Muscle layer of colon (tissue), 2 donors: ENCODE measurements around the gene CCDC85A.

Experiments
- H3K27ac ChIP-seq: one replicate; pipeline ENCODE4 v1.7.0; 2013; ENCODE audit warnings: low read depth, mild to moderate bottlenecking, low read length, moderate library complexity
- H3K27me3 ChIP-seq, 2 donors: one replicate each; pipeline ENCODE4 v1.7.0; 2013; ENCODE audit warnings: low read length in 2 of 2, mild to moderate bottlenecking in 2 of 2; ENCODE audit not compliant: insufficient read depth in 2 of 2, control insufficient read depth in 1 of 2
- H3K36me3 ChIP-seq: one replicate; pipeline ENCODE4 v1.7.0; 2013; ENCODE audit warnings: mild to moderate bottlenecking, low read length; ENCODE audit not compliant: insufficient read depth
- H3K4me1 ChIP-seq: one replicate; pipeline ENCODE4 v1.7.0; 2013; ENCODE audit warnings: mild to moderate bottlenecking, low read length; ENCODE audit not compliant: insufficient read depth
- H3K4me3 ChIP-seq, 2 donors: one replicate each; pipeline ENCODE4 v1.7.0; 2013; ENCODE audit warnings: low read length in 2 of 2, low read depth in 1 of 2, mild to moderate bottlenecking in 1 of 2, moderate library complexity in 1 of 2
- H3K9ac ChIP-seq: one replicate; pipeline ENCODE4 v1.7.0; 2013; ENCODE audit warnings: low read length
- H3K9me3 ChIP-seq: one replicate; pipeline ENCODE4 v1.7.0; 2013; ENCODE audit warnings: mild to moderate bottlenecking, low read length
- donor health status: abdominal sarcoma.
- donor health status: Adenocarcinoma of cecum.

Gene CCDC85A

DNA sequence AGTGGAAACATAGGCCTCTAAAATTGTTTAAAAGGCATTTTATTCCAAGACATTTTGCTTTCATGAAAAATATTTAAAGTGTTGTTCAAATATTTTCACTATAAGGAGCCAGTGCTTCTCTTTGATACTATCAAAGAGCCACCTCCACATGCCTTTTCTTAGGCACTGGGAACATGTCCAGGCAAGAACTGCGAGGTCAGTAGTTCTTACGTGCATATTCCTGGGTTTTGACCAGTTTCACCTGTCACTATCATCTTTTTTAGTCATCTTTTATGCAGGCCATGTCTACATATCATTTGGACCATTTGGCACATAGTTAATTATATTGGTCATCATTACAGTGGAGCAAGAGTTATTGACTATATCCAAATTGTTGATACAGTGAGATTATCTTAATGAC is 195.3 kb downstream of the CCDC85A start:
- H3K4me3 ChIP-seq = no peak overlapping the region
- H3K27me3 ChIP-seq = no peaks in the 10 kb centered on the region
- no peaks in the 10 kb centered on the region for H3K36me3 ChIP-seq
- H3K27ac ChIP-seq = no peak overlapping the region
- no peak overlapping the region for H3K9ac ChIP-seq
- no peaks in the 10 kb centered on the region for H3K9me3 ChIP-seq
- no peaks in the 10 kb centered on the region for H3K4me1 ChIP-seq

- H3K9me3 ChIP-seq = no peaks in the 10 kb centered on the region
- no peak overlapping the region for H3K27ac ChIP-seq
- no peak overlapping the region for H3K9ac ChIP-seq
- H3K36me3 ChIP-seq = no peaks in the 10 kb centered on the region
- H3K4me1 ChIP-seq = no peaks in the 10 kb centered on the region
- H3K4me3 ChIP-seq = no peak overlapping the region
- no peaks in the 10 kb centered on the region for H3K27me3 ChIP-seq
Measured at GRCh38 chr2:56380861-56381260, 197.1 kb downstream of the CCDC85A start.

DNA sequence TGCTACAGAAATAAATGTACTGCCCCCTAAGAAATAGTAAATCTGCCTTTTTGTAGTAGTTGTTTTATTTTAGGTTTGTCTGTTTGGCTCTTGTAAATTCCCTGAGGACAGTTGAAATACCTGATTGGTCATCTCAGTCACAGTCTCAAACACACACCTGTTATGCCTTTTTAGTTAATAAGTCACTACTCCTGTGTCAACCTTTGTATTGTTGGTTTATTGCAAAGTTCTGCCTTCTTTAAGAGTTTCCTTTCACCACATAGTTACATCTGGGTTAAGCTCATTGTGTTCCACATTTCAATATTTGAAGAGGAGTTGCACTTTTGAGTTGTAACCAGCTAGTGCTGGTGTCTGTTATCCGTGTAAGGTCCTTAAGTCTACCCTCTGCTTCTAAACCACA is 198.7 kb downstream of the CCDC85A start:
- Histone ChIP-seq H3K36me3 (no peaks in the 10 kb centered on the region), H3K4me1 (no peaks in the 10 kb centered on the region), H3K27me3 (no peaks in the 10 kb centered on the region), H3K4me3 (no peak overlapping the region), H3K9ac (no peak overlapping the region), H3K9me3 (no peaks in the 10 kb centered on the region), H3K27ac (no peak overlapping the region)

- no peak overlapping the region for H3K27ac ChIP-seq
- no peak overlapping the region for H3K4me3 ChIP-seq
- H3K9ac ChIP-seq = no peak overlapping the region
- H3K36me3 ChIP-seq = no peaks in the 10 kb centered on the region
- H3K4me1 ChIP-seq = no peaks in the 10 kb centered on the region
- H3K9me3 ChIP-seq = no peaks in the 10 kb centered on the region
- no peaks in the 10 kb centered on the region for H3K27me3 ChIP-seq
Measured at GRCh38 chr2:56386657-56387056, 202.9 kb downstream of the CCDC85A start.

DNA sequence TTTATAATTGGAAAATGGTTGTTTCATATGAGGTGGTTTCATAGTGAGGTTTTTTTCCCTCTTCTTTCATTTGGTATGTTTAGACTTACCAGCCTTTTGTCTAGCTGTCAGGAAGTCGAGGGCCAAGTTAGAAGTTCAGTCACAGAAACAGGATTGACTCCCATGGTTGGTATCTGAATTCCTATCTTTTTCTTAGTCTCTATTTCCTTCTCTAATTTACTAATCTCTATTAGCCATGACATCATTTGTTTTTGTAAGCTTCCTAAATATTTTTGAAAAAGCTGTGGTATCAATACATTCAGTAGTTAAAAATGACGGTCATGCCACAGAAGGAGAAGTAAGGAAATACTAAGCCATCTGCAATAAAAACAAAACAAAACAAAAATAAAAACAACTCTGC is 206.9 kb downstream of the CCDC85A start:
- Histone ChIP-seq H3K36me3 (no peaks in the 10 kb centered on the region), H3K4me1 (no peaks in the 10 kb centered on the region)

DNA sequence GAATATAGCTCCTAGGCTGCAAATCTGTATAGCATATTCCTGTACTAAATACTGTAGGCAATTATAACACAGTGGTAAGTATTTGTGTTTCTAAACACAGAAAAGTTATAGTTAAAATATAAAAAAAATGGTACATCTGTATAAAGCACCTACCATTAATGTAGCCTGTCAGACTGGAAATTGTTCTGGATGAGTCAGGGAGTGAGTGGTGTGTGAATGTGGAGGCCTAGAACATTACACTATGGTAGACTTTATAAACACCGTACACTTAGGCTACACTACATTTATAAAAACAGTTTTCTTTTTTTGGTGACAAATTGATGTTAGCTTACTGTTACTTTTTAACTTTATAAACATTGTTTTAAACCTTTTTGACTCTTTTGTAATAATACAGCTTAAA is 226.3 kb downstream of the CCDC85A start:
- Histone ChIP-seq H3K36me3 (no peaks in the 10 kb centered on the region), H3K27ac (no peak overlapping the region), H3K4me3 (no peak overlapping the region), H3K9ac (no peak overlapping the region), H3K27me3 (no peaks in the 10 kb centered on the region), H3K9me3 (no peaks in the 10 kb centered on the region), H3K4me1 (no peaks in the 10 kb centered on the region)

More for the DNA sequence above, 206.9 kb downstream of the CCDC85A start:
- no peak overlapping the region for H3K9ac ChIP-seq
- no peak overlapping the region for H3K4me3 ChIP-seq
- no peak overlapping the region for H3K27ac ChIP-seq
- no peaks in the 10 kb centered on the region for H3K9me3 ChIP-seq
- no peaks in the 10 kb centered on the region for H3K27me3 ChIP-seq

DNA sequence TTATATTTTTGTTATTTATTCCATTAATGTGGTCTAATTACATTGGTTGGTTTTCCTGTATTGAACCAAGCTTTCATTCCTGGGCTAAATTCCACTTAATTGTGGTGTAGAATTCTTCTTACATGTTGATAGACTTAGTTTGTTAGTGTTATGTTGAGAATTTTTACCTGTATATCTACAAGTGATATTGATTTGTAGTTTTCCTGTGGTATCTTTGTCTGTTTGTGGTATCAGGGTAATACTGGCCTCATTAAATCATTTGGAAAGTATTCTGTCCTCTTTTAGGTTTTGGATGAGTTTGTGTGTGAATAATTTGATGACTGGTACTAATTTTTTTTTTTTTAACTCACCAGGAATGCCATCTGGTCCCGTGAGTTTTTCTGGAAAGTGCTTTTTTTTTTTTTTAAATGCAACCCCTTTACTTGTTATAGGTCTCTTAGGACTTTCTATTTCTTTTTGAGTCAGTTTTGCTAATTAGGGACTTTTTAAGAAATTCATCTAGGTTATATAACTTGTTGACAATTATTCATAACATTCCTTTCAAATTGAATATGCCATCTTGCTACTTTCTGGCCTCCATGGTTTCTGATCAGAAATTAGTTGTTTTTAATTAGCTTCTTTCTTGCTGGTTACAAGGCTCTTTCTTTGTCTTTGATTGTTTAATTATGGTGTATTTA is 232.8 kb downstream of the CCDC85A start:
- H3K27ac ChIP-seq = no peak overlapping the region
- H3K4me1 ChIP-seq = no peaks in the 10 kb centered on the region
- no peaks in the 10 kb centered on the region for H3K36me3 ChIP-seq
- H3K9ac ChIP-seq = no peak overlapping the region
- no peaks in the 10 kb centered on the region for H3K9me3 ChIP-seq
- no peaks in the 10 kb centered on the region for H3K27me3 ChIP-seq
- H3K4me3 ChIP-seq = no peak overlapping the region
